Fibroblast of lung (primary cell): ENCODE measurements around the gene CCDC6.

Experiments
- CTCF ChIP-seq, 2 donors: IDR thresholded peaks in 1 of 2; conservative IDR thresholded peaks in 1 of 2; 1 replicate in 1 of 2; 2 replicates in 1 of 2; pipeline ENCODE4 v1.5.1; 2011 to 2012; ENCODE audit warnings: low read length in 2 of 2, control low read depth in 1 of 2, inconsistent platforms in 1 of 2, low read depth in 1 of 2, mild to moderate bottlenecking in 1 of 2
- EZH2 ChIP-seq: IDR thresholded peaks from 2 replicates; pipeline ENCODE4 v1.5.1; 2012; ENCODE audit warnings: low read length, control low read depth, mild to moderate bottlenecking; ENCODE audit errors: missing control alignments

- TF ChIP-seq CTCF (conservative IDR thresholded peaks at IDR 0.05 in 1 of 2, IDR thresholded peaks at IDR 0.05 in 1 of 2; ENCODE audit: low read depth in 1 of 2, low read length in 2 of 2) (no peak), EZH2 (no peak)
Measured at GRCh38 chr10:59869594-59869940, 36.8 kb downstream of the CCDC6 start.
